Mucosa of descending colon (tissue), 3 donors: ENCODE measurements around the gene DOCK4. TPM values are rescaled to one million over a fixed set of nuclear protein-coding genes. Genes with fewer than 3 reads are reported as not detected.

Experiments
- ATAC-seq: fragments of 200-7000 bp; cut with Tn5 transposase; one replicate; pipeline ENCODE4 v1.9.1; 2020; ENCODE audit warnings: mild to moderate bottlenecking, moderate library complexity
- DNase-seq, 3 donors: peaks; one replicate each; pipeline ENCODE4 v3.0.0-alpha.2; 2020
- H3K36me3 ChIP-seq: fragments of 200-600 bp; one replicate; pipeline ENCODE4 v1.8.0; 2021; ENCODE audit warnings: low read depth, mild to moderate bottlenecking
- H3K4me1 ChIP-seq: fragments of 200-600 bp; one replicate; pipeline ENCODE4 v1.8.0; 2021; ENCODE audit warnings: low read depth, mild to moderate bottlenecking
- H3K4me3 ChIP-seq: fragments of 200-600 bp; one replicate; pipeline ENCODE4 v1.8.0; 2021; ENCODE audit warnings: mild to moderate bottlenecking
- H3K9me3 ChIP-seq: fragments of 200-600 bp; one replicate; pipeline ENCODE4 v1.8.0; 2021; ENCODE audit warnings: mild to moderate bottlenecking
- CTCF ChIP-seq: fragments of 200-600 bp; IDR thresholded peaks from one replicate; pipeline ENCODE4 v1.8.0; 2022; ENCODE audit warnings: antibody characterized with exemption, mild to moderate bottlenecking
- intact Hi-C, 2 donors: fragments of 100-400 bp; cut with DNase I in 1 of 2; cut with micrococcal nuclease in 1 of 2; formaldehyde crosslinking; loops; one replicate each; pipeline versions ENCODE4 v1.11.0 to v1.11.1; 2022; cut with DNase I, micrococcal nuclease
- total RNA-seq, 3 donors: library from RNA; stranded (reverse); fragmentation: NEBNext Ultra II Directional in 2 of 3; extraction: Animal tissue kit (Norgen Biotek cat#: 25700) in 2 of 3; gene quantifications; one replicate each; pipeline versions ENCODE4 v1.2.1 to v1.2.4, GENCODE V29; 2021 to 2023
- donor health status: DM: no; HTN: no; CAD: no; lungs with moderate emphysema.
- donor health status: DM: no; HTN: no; CAD: no.
- donor health status: DM: no; HTN: yes; CAD: no.

DOCK4 gene
- total RNA-seq, 3 donors from 2014 or later: 9.2 to 18.4 (median 12.7) TPM

GRCh38 chr7:112122798-112123197, 83.4 kb downstream of the DOCK4 start:
- no peak for TF ChIP-seq CTCF
- ATAC-seq: no peak
- no peak overlapping the region for H3K4me3 ChIP-seq
- intact Hi-C loops: no loop called here
- H3K4me1 ChIP-seq: no peaks in the 10 kb centered on the region
- no peak for DNase-seq
- H3K9me3 ChIP-seq: no peaks in the 10 kb centered on the region
- H3K36me3 ChIP-seq: no peaks in the 10 kb centered on the region

GRCh38 chr7:112122144-112122543, 84.1 kb downstream of the DOCK4 start:
- no peaks in the 10 kb centered on the region for H3K9me3 ChIP-seq
- H3K4me1 ChIP-seq: no peaks in the 10 kb centered on the region
- H3K36me3 ChIP-seq: no peaks in the 10 kb centered on the region
- intact Hi-C loops: no loop called here
- ATAC-seq (no peak), DNase-seq (no peak)
- no peak for TF ChIP-seq CTCF
- H3K4me3 ChIP-seq: no peak overlapping the region

- ATAC-seq: no peak
These were observed 84.9 kb downstream of the DOCK4 start for GRCh38 chr7:112121318-112121717.

GRCh38 chr7:112120696-112121217, 85.4 kb downstream of the DOCK4 start:
- no peaks in the 10 kb centered on the region for H3K9me3 ChIP-seq
- no peaks in the 10 kb centered on the region for H3K36me3 ChIP-seq
- H3K4me3 ChIP-seq: no peak overlapping the region
- no peaks in the 10 kb centered on the region for H3K4me1 ChIP-seq
- no peak for DNase-seq
- ATAC-seq: no peak
- no peak for TF ChIP-seq CTCF
- intact Hi-C loops: no loop called here

More at GRCh38 chr7:112121318-112121717, 84.9 kb downstream of the DOCK4 start:
- no peak for TF ChIP-seq CTCF
- intact Hi-C loops: no loop called here
- no peak for DNase-seq
- H3K9me3 ChIP-seq: no peaks in the 10 kb centered on the region
- H3K4me3 ChIP-seq: no peak overlapping the region
- no peaks in the 10 kb centered on the region for H3K36me3 ChIP-seq
- H3K4me1 ChIP-seq: no peaks in the 10 kb centered on the region

GRCh38 chr7:112118581-112119566, 87.3 kb downstream of the DOCK4 start:
- ATAC-seq (no peak), DNase-seq (no peak)
- TF ChIP-seq CTCF: no peak
- no peaks in the 10 kb centered on the region for H3K36me3 ChIP-seq
- intact Hi-C loops: no loop called here
- H3K4me3 ChIP-seq: no peak overlapping the region
- no peaks in the 10 kb centered on the region for H3K4me1 ChIP-seq
- no peaks in the 10 kb centered on the region for H3K9me3 ChIP-seq
